ENCODE results near the gene UBE4A.

UBE4A gene

GRCh38 chr11:118418766-118419165 lies 59.4 kb downstream of the UBE4A start:
- no peaks in the 10 kb centered on the region for H3K9me3 Mint-ChIP-seq
- no peaks in the 10 kb centered on the region for H3K4me1 Mint-ChIP-seq (ENCODE audit: low read depth)
- intact Hi-C loops (cut with micrococcal nuclease) = no loop called here
- no peak overlapping the region for H3K27ac Mint-ChIP-seq
- no peaks in the 10 kb centered on the region for H3K36me3 Mint-ChIP-seq (ENCODE audit: low read depth)
- H3K27me3 Mint-ChIP-seq = no peaks in the 10 kb centered on the region
- no peak overlapping the region for H3K4me3 Mint-ChIP-seq

- Mint-ChIP-seq H3K4me3 (no peak overlapping the region), H3K36me3 (ENCODE audit: low read depth) (no peaks in the 10 kb centered on the region), H3K27ac (no peak overlapping the region), H3K9me3 (no peaks in the 10 kb centered on the region), H3K4me1 (ENCODE audit: low read depth) (peaks cover 7% of the 10 kb centered on the region), H3K27me3 (peaks cover 11% of the 10 kb centered on the region)
- intact Hi-C loops (cut with micrococcal nuclease) = no loop called here
Observed at GRCh38 chr11:118427707-118428106, 68.3 kb downstream of the UBE4A start.

- intact Hi-C loops (cut with micrococcal nuclease) = loop anchor here (10.0 kb wide), 1 partner anchor 54 kb away; no protein-coding TSS in a partner anchor
- Mint-ChIP-seq H3K4me1 (ENCODE audit: low read depth) (peaks cover 23% of the 10 kb centered on the region), H3K9me3 (no peaks in the 10 kb centered on the region), H3K27ac (no peak overlapping the region), H3K36me3 (ENCODE audit: low read depth) (peaks cover 11% of the 10 kb centered on the region), H3K4me3 (no peak overlapping the region), H3K27me3 (peaks cover 23% of the 10 kb centered on the region)
Observed at GRCh38 chr11:118430956-118431355, 71.6 kb downstream of the UBE4A start.

GRCh38 chr11:118434123-118434552 lies 74.7 kb downstream of the UBE4A start:
- H3K36me3 Mint-ChIP-seq (ENCODE audit: low read depth) = peaks cover 19% of the 10 kb centered on the region
- H3K9me3 Mint-ChIP-seq = no peaks in the 10 kb centered on the region
- intact Hi-C loops (cut with micrococcal nuclease) = loop anchor here (10.0 kb wide), 1 partner anchor 51 kb away; no protein-coding TSS in a partner anchor
- H3K4me3 Mint-ChIP-seq = peak overlapping the region; percentile 96
- H3K4me1 Mint-ChIP-seq (ENCODE audit: low read depth) = peaks cover 36% of the 10 kb centered on the region
- H3K27me3 Mint-ChIP-seq = peaks cover 16% of the 10 kb centered on the region
- no peak overlapping the region for H3K27ac Mint-ChIP-seq

GRCh38 chr11:118434553-118435289 lies 75.3 kb downstream of the UBE4A start:
- Mint-ChIP-seq H3K4me3 (peak overlapping the region; percentile 96), H3K36me3 (ENCODE audit: low read depth) (peaks cover 19% of the 10 kb centered on the region), H3K4me1 (ENCODE audit: low read depth) (peaks cover 41% of the 10 kb centered on the region), H3K27me3 (peaks cover 16% of the 10 kb centered on the region), H3K9me3 (no peaks in the 10 kb centered on the region), H3K27ac (peak overlapping the region; percentile 74)
- intact Hi-C loops (cut with micrococcal nuclease) = loop anchor here (10.0 kb wide), 1 partner anchor 50 kb away; no protein-coding TSS in a partner anchor

- intact Hi-C loops (cut with micrococcal nuclease) = loop anchor here (10.0 kb wide), 1 partner anchor 49 kb away; no protein-coding TSS in a partner anchor
- H3K4me1 Mint-ChIP-seq (ENCODE audit: low read depth) = peaks cover 47% of the 10 kb centered on the region
- peak overlapping the region; percentile 74 for H3K27ac Mint-ChIP-seq
- H3K27me3 Mint-ChIP-seq = peaks cover 16% of the 10 kb centered on the region
- no peaks in the 10 kb centered on the region for H3K9me3 Mint-ChIP-seq
- H3K4me3 Mint-ChIP-seq = peak overlapping the region; percentile 96
- peaks cover 19% of the 10 kb centered on the region for H3K36me3 Mint-ChIP-seq (ENCODE audit: low read depth)
Observed at GRCh38 chr11:118435290-118435892, 76.0 kb downstream of the UBE4A start.

GRCh38 chr11:118435893-118436624 lies 76.7 kb downstream of the UBE4A start, which contains the start of gene KMT2A:
Gene KMT2A, plus strand, starts transcription at chr11:118436492. Its CDS starts 21 bp downstream, at chr11:118436513.
- Mint-ChIP-seq H3K4me1 (ENCODE audit: low read depth) (peaks cover 54% of the 10 kb centered on the region), H3K36me3 (ENCODE audit: low read depth) (peaks cover 19% of the 10 kb centered on the region), H3K9me3 (no peaks in the 10 kb centered on the region), H3K27ac (peak within 1 kb of the TSS; percentile 74), H3K4me3 (peak within 1 kb of the TSS; percentile 96), H3K27me3 (peaks cover 16% of the 10 kb centered on the region)
- intact Hi-C loops (cut with micrococcal nuclease) = loop anchor here (1.0 to 10.0 kb wide), 3 partner anchors 34 to 137 kb away; partner anchors contain the start of gene ARCN1

- no peaks in the 10 kb centered on the region for H3K9me3 Mint-ChIP-seq
- H3K36me3 Mint-ChIP-seq (ENCODE audit: low read depth) = peaks cover 19% of the 10 kb centered on the region
- H3K27ac Mint-ChIP-seq = peak overlapping the region; percentile 74
- intact Hi-C loops (cut with micrococcal nuclease) = loop anchor here (1.0 to 10.0 kb wide), 3 partner anchors 34 to 136 kb away; partner anchors contain the start of gene ARCN1
- peaks cover 59% of the 10 kb centered on the region for H3K4me1 Mint-ChIP-seq (ENCODE audit: low read depth)
- peak overlapping the region; percentile 84 for H3K4me3 Mint-ChIP-seq
- peaks cover 15% of the 10 kb centered on the region for H3K27me3 Mint-ChIP-seq
Observed at GRCh38 chr11:118436639-118437207, 77.3 kb downstream of the UBE4A start.

- peak overlapping the region; percentile 74 for H3K27ac Mint-ChIP-seq
- H3K27me3 Mint-ChIP-seq = peaks cover 12% of the 10 kb centered on the region
- H3K4me3 Mint-ChIP-seq = peak overlapping the region; percentile 84
- intact Hi-C loops (cut with micrococcal nuclease) = loop anchor here (2.0 to 10.0 kb wide), 2 partner anchors 47 to 135 kb away; partner anchors contain the start of gene ARCN1
- peaks cover 66% of the 10 kb centered on the region for H3K4me1 Mint-ChIP-seq (ENCODE audit: low read depth)
- peaks cover 19% of the 10 kb centered on the region for H3K36me3 Mint-ChIP-seq (ENCODE audit: low read depth)
- no peaks in the 10 kb centered on the region for H3K9me3 Mint-ChIP-seq
Observed at GRCh38 chr11:118437208-118438125, 78.1 kb downstream of the UBE4A start.

GRCh38 chr11:118438314-118438931 lies 79.0 kb downstream of the UBE4A start:
- H3K36me3 Mint-ChIP-seq (ENCODE audit: low read depth) = peaks cover 19% of the 10 kb centered on the region
- intact Hi-C loops (cut with micrococcal nuclease) = loop anchor here (10.0 kb wide), 1 partner anchor 46 kb away; no protein-coding TSS in a partner anchor
- peaks cover 12% of the 10 kb centered on the region for H3K27me3 Mint-ChIP-seq
- peak overlapping the region; percentile 74 for H3K27ac Mint-ChIP-seq
- peak overlapping the region; percentile 84 for H3K4me3 Mint-ChIP-seq
- no peaks in the 10 kb centered on the region for H3K9me3 Mint-ChIP-seq
- peaks cover 75% of the 10 kb centered on the region for H3K4me1 Mint-ChIP-seq (ENCODE audit: low read depth)

GRCh38 chr11:118439646-118440045 lies 80.2 kb downstream of the UBE4A start:
- Mint-ChIP-seq H3K4me1 (ENCODE audit: low read depth) (peaks cover 75% of the 10 kb centered on the region), H3K36me3 (ENCODE audit: low read depth) (peaks cover 19% of the 10 kb centered on the region), H3K9me3 (no peaks in the 10 kb centered on the region), H3K4me3 (no peak overlapping the region), H3K27me3 (peaks cover 7% of the 10 kb centered on the region), H3K27ac (no peak overlapping the region)
- intact Hi-C loops (cut with micrococcal nuclease) = loop anchor here (10.0 kb wide), 1 partner anchor 45 kb away; no protein-coding TSS in a partner anchor

GRCh38 chr11:118441770-118442275 lies 82.4 kb downstream of the UBE4A start:
- no peaks in the 10 kb centered on the region for H3K9me3 Mint-ChIP-seq
- intact Hi-C loops (cut with micrococcal nuclease) = no loop called here

More at GRCh38 chr11:118441770-118442275, 82.4 kb downstream of the UBE4A start:
- no peaks in the 10 kb centered on the region for H3K27me3 Mint-ChIP-seq
- no peak overlapping the region for H3K4me3 Mint-ChIP-seq
- H3K27ac Mint-ChIP-seq = peak overlapping the region; percentile 10
- H3K4me1 Mint-ChIP-seq (ENCODE audit: low read depth) = peaks cover 78% of the 10 kb centered on the region
- peaks cover 19% of the 10 kb centered on the region for H3K36me3 Mint-ChIP-seq (ENCODE audit: low read depth)

All from dendritic cell treated with granulocyte-macrophage colony-stimulating factor and Interleukin-4, amounts not matched to agents 40 ng/mL and 50 ng/mL, for 4 days (primary cell).